Posterior vena cava (tissue), 2 donors: ENCODE results near the gene IFNAR1. TPM values are rescaled to one million over a fixed set of nuclear protein-coding genes. Genes with fewer than 3 reads are reported as not detected.
A peak's percentile ranks its signal among the peaks of the same experiment; 100 is the strongest.
"Not testable (repeated sequence)": the region's sequence is repeated elsewhere in the genome, so short reads cannot be mapped to it uniquely, and the experiment has no call there.

ENCODE experiments used
- DNase-seq: peaks from one replicate; pipeline ENCODE4 v3.0.0-alpha.2; 2020; ENCODE audit warnings: low spot score
- intact Hi-C, 2 donors: fragments of 100-400 bp; cut with DNase I; formaldehyde crosslinking; loops; one replicate each; pipeline versions ENCODE4 v1.14.1 to v1.14.2; 2022 to 2023
- total RNA-seq, 2 donors: library from RNA; stranded (reverse); fragmentation: NEBNext Ultra II Directional; extraction: Animal tissue kit (Norgen Biotek cat#: 25700); gene quantifications; one replicate each; pipeline ENCODE4 v1.2.1, GENCODE V29; 2021
- donor health status: DM: yes; HTN: yes; CAD: no.
- donor health status: DM: yes; HTN: yes; CAD: no.

IFNAR1 gene
- total RNA-seq, 2 donors from 2014 or later, result 38.5 to 46.2 TPM

GRCh38 chr21:33302055-33302454 is 22.7 kb upstream of the IFNAR1 start:
- intact Hi-C loops, result no loop called here
- no peak for DNase-seq

GRCh38 chr21:33302796-33303195 is 22.0 kb upstream of the IFNAR1 start:
- DNase-seq, result no peak
- intact Hi-C loops, result no loop called here

- intact Hi-C loops, result no loop called here
- no peak for DNase-seq
Observed at GRCh38 chr21:33305344-33305671, 19.5 kb upstream of the IFNAR1 start.

GRCh38 chr21:33305938-33306337 is 18.8 kb upstream of the IFNAR1 start:
- DNase-seq, result no peak
- intact Hi-C loops, result no loop called here

- DNase-seq, result no peak
- intact Hi-C loops, result no loop called here
Observed at GRCh38 chr21:33308586-33309490, 15.9 kb upstream of the IFNAR1 start.

GRCh38 chr21:33309778-33310177 is 15.0 kb upstream of the IFNAR1 start:
- intact Hi-C loops, result no loop called here

GRCh38 chr21:33312121-33312520 is 12.6 kb upstream of the IFNAR1 start:
- DNase-seq, result no peak
- intact Hi-C loops, result no loop called here

More at GRCh38 chr21:33309778-33310177, 15.0 kb upstream of the IFNAR1 start:
- DNase-seq, result no peak

- DNase-seq, result no peak
- intact Hi-C loops, result no loop called here
Observed at GRCh38 chr21:33313183-33313582, 11.6 kb upstream of the IFNAR1 start.

GRCh38 chr21:33313611-33314010 is 11.2 kb upstream of the IFNAR1 start:
- intact Hi-C loops, result no loop called here
- DNase-seq, result no peak

GRCh38 chr21:33314111-33314510 is 10.7 kb upstream of the IFNAR1 start:
- DNase-seq, result no peak
- intact Hi-C loops, result no loop called here

GRCh38 chr21:33315946-33316710 is 8.6 kb upstream of the IFNAR1 start:
- intact Hi-C loops, result no loop called here
- DNase-seq, result no peak

- intact Hi-C loops, result no loop called here
- DNase-seq, result no peak
Observed at GRCh38 chr21:33317145-33317544, 7.6 kb upstream of the IFNAR1 start.

GRCh38 chr21:33317786-33318486 is 6.8 kb upstream of the IFNAR1 start:
- intact Hi-C loops, result loop anchor here in 1 of 2 donors (2.0 kb wide), 1 partner anchor 33 kb away; no protein-coding TSS in a partner anchor
- no peak for DNase-seq

- intact Hi-C loops, DNase-seq: not testable (repeated sequence)
Observed at GRCh38 chr21:33321005-33321404, 3.8 kb upstream of the IFNAR1 start.

- DNase-seq, intact Hi-C loops: not testable (repeated sequence)
Observed at GRCh38 chr21:33323610-33324009, 1.2 kb upstream of the IFNAR1 start.

GRCh38 chr21:33325222-33326067 is 675 bp downstream of the IFNAR1 start:
- peak; percentile 91 for DNase-seq
- intact Hi-C loops, result no loop called here

GRCh38 chr21:33327326-33327725 is 2.6 kb downstream of the IFNAR1 start:
- DNase-seq, result no peak
- intact Hi-C loops, result no loop called here

GRCh38 chr21:33327792-33328433 is 3.1 kb downstream of the IFNAR1 start:
- intact Hi-C loops, result no loop called here
- DNase-seq, result no peak
